ENCODE measurements around the gene GGT7.
"Not testable (repeated sequence)": the region's sequence is repeated elsewhere in the genome, so short reads cannot be mapped to it uniquely, and the experiment has no call there.

The GGT7 gene

DNA sequence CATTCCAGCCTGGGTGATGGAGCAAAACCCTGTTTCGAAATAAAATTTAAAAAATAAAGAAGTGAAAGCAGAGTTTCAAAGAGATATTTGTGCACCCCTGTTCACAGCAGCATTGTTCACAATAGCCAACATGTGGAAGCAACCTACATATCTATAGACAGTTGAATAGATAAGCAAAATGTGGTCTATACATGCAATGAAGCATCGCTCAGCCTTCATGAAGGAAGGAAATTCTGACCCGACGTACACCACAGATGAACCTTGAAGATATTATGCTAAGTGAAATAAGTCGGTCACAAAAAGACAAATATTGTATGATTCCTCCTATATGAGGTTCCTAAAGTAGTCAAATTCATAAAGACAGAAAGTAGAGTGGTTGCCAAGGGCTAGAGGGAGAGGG lies 40.7 kb downstream of the GGT7 start:
- H3K27me3 Mint-ChIP-seq: peaks cover 18% of the 10 kb centered on the region
- peaks cover 6% of the 10 kb centered on the region for H3K4me1 Mint-ChIP-seq
- no peak for ATAC-seq
- no peak overlapping the region for H3K4me3 Mint-ChIP-seq
- H3K9me3 Mint-ChIP-seq: no peaks in the 10 kb centered on the region
- H3K27ac Mint-ChIP-seq: no peak overlapping the region
- no peaks in the 10 kb centered on the region for H3K36me3 Mint-ChIP-seq

DNA sequence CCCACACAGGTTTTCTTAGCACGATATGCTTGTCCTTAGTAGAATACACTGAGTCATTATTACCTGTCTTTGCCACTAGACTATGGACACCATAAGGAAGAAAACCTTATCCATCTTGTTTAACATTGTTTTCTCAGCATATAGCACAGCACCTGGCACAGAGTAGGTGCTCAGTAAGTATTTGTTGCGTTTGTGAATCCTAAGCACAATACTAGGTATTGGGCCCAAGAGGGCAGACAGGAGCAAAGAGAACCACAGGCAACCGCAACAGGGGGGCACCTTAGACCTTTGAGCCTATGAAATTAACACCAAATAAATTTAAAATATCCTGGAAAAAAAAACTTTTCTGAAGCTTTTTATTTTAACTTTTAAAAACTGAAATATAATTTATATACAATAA lies 43.5 kb downstream of the GGT7 start:
- Mint-ChIP-seq H3K4me1 (peaks cover 15% of the 10 kb centered on the region), H3K9me3 (no peaks in the 10 kb centered on the region), H3K36me3 (no peaks in the 10 kb centered on the region), H3K27me3 (peaks cover 12% of the 10 kb centered on the region), H3K27ac (no peak overlapping the region), H3K4me3 (no peak overlapping the region)
- no peak for ATAC-seq

DNA sequence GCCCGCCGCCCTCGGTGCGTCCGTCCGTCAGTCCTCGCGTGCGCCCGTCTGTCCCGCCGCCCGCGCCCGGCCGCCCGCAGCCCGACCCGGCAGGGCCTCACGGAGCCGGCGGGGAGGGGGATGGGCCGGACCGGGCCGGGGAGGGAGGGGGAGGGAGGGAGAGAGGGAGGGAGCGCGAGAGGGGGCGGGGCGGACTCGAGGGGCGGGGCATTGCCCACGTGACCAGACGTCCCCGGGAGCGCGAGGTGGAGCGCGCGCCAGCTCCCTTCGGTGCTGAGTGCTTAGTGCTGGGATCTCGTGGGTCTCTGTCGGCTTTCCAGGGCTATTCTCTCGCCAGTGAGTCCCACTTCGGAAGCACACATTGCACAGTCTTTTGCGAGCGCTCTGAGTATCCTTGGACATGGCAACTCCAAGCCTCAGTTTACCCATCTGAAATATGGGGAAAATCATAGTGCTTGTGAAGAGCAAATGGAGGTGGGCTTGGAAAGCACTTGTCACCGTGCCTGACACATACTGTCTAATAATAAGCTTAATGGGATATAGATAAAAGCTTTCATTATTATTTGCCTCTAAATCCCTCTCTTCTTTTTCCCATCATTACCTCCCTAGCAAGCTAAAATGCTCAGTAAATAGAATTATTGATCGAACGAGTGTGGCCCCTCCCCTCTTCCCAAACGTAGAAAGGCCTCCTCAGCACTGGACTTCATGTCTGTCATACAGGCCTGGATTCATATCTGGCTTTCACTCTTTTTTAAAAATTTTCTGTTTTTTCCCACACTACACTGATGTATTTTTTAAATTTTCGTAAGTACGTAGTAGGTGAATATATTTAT lies 46.9 kb downstream of the GGT7 start, which contains the start of gene NCOA6:
NCOA6 (minus strand) TSS at position 122 of the 833 bp plus-strand sequence. CDS start 43,296 bp downstream, outside the sequence.
- Mint-ChIP-seq H3K9me3 (no peaks in the 10 kb centered on the region), H3K27ac (peak within 1 kb of the TSS; percentile 86), H3K36me3 (peaks cover 12% of the 10 kb centered on the region), H3K27me3 (no peaks in the 10 kb centered on the region), H3K4me3 (peak within 1 kb of the TSS; percentile 94), H3K4me1 (peaks cover 38% of the 10 kb centered on the region)
- peak; percentile 82 for ATAC-seq

DNA sequence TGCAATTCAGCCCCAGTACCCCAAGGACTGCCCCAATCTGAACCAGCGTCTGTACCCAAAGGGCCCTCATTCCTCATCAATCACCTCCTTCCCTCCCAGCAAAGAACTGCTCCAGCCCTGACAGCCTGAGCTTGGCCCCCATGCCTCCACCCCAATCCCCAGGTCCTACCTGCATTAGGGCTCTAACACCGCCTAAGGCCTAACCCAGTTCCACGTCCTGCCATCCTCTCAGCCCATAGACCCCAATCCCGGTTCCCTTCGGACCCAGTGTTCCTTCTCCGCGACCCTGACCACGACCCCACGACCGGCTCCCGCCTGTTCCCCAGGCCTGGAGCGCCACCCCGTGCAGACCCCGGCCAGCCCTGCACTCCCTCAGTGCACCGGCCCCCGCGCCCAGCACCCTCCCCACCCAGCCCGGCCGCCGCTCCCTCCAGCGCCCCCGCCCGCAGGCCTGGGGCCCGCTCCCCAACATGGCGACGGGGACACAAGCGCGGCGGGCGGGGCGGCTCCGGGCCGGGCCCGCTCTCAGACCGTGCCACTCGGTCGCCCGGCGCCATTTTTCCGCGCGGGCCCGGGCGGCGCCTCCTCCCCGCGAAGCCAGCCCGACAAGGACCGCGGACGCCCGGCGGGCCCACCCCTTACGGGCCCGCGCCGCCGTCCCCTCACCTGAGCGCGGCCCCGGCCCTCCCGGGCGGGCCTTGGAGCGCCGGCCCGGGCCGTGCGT lies 47.7 kb downstream of the GGT7 start:
- peak; percentile 93 for ATAC-seq
- H3K4me3 Mint-ChIP-seq: peak overlapping the region; percentile 94

DNA sequence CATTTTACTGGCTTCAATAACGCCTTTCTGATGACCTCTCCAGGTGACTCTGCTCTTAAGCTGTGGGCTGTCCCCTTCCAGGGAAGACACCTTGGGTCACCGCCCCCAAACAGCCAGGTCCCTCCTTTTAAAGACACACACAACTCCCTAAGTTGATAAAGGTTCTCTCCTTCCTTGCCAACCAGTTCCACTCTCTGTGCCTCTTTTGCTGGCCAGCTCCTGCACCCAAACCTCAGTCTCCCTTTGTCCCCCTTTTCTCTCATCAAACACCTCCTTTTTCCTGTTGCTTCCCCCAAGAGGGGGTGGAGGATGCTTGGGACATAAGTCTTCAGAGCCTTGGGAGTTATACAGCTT lies 48.2 kb downstream of the GGT7 start:
- Mint-ChIP-seq H3K27me3 (no peaks in the 10 kb centered on the region), H3K4me3 (peak overlapping the region; percentile 94), H3K36me3 (peaks cover 12% of the 10 kb centered on the region), H3K9me3 (no peaks in the 10 kb centered on the region), H3K27ac (peak overlapping the region; percentile 86), H3K4me1 (peaks cover 38% of the 10 kb centered on the region)
- peak; percentile 81 for ATAC-seq

More for the DNA sequence above, 47.7 kb downstream of the GGT7 start:
- peaks cover 12% of the 10 kb centered on the region for H3K36me3 Mint-ChIP-seq
- peaks cover 38% of the 10 kb centered on the region for H3K4me1 Mint-ChIP-seq
- H3K9me3 Mint-ChIP-seq: no peaks in the 10 kb centered on the region
- peak overlapping the region; percentile 86 for H3K27ac Mint-ChIP-seq
- H3K27me3 Mint-ChIP-seq: no peaks in the 10 kb centered on the region

DNA sequence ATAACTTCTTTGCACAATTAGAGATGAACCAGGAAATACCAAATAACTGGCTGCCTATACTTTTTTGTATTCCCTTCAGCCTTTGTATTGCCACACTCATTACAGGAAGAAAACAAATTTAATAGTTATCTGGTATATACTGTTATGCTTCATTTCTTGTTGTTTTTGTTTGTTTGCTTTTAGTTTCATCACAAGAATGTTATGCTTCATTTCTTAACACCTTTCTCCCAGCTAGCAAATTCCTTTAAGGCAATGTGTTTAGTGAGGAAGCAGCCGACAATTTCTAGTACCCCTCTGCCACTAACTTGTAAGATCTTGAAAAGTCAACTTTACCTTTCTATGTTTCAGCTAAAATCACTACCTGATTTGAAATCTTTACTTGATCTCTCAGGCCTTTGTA lies 48.6 kb downstream of the GGT7 start:
- Mint-ChIP-seq H3K36me3 (peaks cover 12% of the 10 kb centered on the region), H3K4me1 (peaks cover 40% of the 10 kb centered on the region)

DNA sequence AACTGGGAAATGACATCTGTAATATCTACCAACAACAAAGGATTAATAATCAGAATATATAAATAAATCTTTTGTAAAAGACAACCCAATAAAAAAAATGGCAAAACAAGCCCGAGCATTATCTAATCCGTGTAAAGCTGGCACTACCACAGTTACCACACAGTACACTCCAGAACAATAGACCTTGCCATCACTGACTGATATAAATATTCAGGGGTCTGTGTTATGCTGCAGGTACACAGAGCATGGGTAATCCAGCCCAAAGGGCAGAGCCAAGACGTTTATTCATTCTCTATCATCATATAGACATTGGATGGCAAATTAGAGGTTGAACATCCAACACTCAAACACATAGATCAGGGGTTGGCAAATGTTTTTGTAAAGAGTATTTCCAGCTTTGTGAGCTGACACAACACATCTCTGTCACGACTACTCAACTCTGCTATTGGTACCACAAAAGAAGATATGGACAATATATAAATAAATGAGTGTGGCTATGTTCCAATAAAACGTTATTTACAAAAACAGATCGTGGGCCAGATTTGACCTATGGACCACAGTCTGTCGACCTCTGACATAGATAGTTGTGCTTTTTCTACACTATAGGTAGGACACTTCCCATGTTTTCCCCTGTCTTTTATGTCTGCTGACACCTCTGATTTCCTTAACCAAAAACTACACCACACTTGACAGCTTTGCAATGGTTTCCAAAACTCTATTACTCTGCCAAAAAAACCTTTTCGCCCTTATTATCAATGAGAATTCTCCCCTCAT lies 51.7 kb downstream of the GGT7 start:
- Mint-ChIP-seq H3K36me3 (peaks cover 12% of the 10 kb centered on the region), H3K27me3 (no peaks in the 10 kb centered on the region), H3K9me3 (no peaks in the 10 kb centered on the region), H3K4me3 (no peak overlapping the region), H3K4me1 (peaks cover 56% of the 10 kb centered on the region), H3K27ac (no peak overlapping the region)
- no peak for ATAC-seq

More for the DNA sequence above, 48.6 kb downstream of the GGT7 start:
- Mint-ChIP-seq H3K27me3 (no peaks in the 10 kb centered on the region), H3K4me3 (peak overlapping the region; percentile 94), H3K27ac (peak overlapping the region; percentile 86), H3K9me3 (no peaks in the 10 kb centered on the region)
- ATAC-seq: no peak

DNA sequence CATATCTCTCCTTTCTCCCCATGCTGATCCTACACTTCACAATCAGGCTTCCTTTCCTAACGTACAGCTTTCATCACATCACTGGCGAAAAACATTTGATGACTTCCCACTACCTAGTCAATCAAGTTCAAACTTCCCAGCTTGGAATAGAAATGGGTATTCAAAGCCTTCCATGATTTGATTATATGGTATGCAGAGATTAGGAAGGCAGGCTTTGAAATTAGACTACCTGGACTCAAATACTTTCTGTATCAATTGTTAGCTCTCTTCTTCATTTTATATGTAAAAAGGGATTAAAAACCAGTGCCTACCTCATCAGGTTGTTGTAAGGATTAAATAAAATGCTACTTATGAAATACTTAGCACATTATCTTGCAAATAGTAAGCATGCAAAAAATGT lies 54.9 kb downstream of the GGT7 start:
- H3K27me3 Mint-ChIP-seq: no peaks in the 10 kb centered on the region
- no peak for ATAC-seq
- H3K27ac Mint-ChIP-seq: no peak overlapping the region
- no peaks in the 10 kb centered on the region for H3K9me3 Mint-ChIP-seq
- H3K4me1 Mint-ChIP-seq: peaks cover 48% of the 10 kb centered on the region
- H3K36me3 Mint-ChIP-seq: peaks cover 18% of the 10 kb centered on the region
- H3K4me3 Mint-ChIP-seq: no peak overlapping the region

DNA sequence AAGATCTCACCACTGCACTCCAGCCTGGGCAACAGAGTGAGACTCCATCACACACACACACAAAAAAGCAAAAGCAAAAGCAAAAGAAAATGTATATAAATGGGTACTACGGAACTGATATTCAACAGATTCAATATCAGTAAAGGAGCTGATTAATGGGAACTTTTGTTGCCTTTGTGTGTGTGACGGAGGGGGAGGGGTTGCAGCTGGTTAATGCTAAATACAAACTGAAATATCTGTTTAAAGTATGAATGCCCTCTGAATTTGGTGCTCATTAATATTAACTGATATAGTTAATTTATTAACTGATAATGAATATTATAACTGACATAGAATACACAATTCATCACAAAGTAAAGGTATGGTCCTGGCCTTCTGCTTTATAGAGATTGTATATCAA lies 55.6 kb downstream of the GGT7 start:
- Mint-ChIP-seq H3K4me3 (no peak overlapping the region), H3K27me3 (no peaks in the 10 kb centered on the region), H3K9me3 (no peaks in the 10 kb centered on the region), H3K36me3 (peaks cover 13% of the 10 kb centered on the region), H3K4me1 (peaks cover 42% of the 10 kb centered on the region), H3K27ac (no peak overlapping the region)
- no peak for ATAC-seq

DNA sequence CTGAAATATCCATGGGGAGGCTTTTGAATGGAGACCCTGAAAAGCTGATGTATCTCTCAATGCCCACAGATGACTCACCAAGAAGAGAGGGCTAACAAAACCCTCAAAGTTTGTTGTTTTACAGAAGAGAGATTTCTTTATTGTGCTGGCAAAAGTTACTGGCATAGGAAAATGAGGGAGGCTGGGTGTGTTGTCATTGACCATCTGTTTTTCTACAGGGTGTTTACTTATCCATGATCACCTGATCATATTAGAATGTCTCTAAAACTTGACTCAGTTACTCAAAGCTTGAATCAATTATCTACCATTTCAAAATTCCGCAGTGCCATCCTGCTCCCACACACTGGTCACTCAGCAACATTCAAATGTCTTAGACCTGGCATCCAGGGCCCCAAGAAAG lies 57.0 kb downstream of the GGT7 start:
- ATAC-seq: no peak
- Mint-ChIP-seq H3K27ac (no peak overlapping the region), H3K4me1 (peaks cover 29% of the 10 kb centered on the region), H3K27me3 (no peaks in the 10 kb centered on the region), H3K4me3 (no peak overlapping the region), H3K9me3 (no peaks in the 10 kb centered on the region), H3K36me3 (peaks cover 6% of the 10 kb centered on the region)

DNA sequence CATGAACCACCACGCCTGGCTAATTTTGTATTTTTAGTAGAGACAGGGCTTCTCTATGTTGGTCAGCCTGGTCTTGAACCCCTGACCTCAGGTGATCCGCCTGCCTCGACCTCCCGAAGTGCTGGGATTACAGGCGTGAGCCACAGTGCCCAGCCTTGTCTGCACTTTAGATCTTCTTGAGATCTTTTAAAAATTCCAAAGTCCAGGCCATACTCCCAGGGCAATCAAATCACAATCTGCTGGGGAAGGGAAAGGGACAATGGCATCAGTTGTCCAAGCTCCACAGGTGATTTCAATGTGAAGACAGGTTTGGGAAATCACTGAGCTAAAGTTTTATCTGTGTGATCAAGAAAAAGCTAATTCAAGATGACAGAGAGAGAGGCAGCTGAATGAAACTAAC lies 64.1 kb downstream of the GGT7 start:
- no peaks in the 10 kb centered on the region for H3K36me3 Mint-ChIP-seq
- no peaks in the 10 kb centered on the region for H3K9me3 Mint-ChIP-seq
- no peak overlapping the region for H3K27ac Mint-ChIP-seq
- ATAC-seq: no peak
- no peaks in the 10 kb centered on the region for H3K27me3 Mint-ChIP-seq
- peaks cover 24% of the 10 kb centered on the region for H3K4me1 Mint-ChIP-seq
- H3K4me3 Mint-ChIP-seq: no peak overlapping the region

DNA sequence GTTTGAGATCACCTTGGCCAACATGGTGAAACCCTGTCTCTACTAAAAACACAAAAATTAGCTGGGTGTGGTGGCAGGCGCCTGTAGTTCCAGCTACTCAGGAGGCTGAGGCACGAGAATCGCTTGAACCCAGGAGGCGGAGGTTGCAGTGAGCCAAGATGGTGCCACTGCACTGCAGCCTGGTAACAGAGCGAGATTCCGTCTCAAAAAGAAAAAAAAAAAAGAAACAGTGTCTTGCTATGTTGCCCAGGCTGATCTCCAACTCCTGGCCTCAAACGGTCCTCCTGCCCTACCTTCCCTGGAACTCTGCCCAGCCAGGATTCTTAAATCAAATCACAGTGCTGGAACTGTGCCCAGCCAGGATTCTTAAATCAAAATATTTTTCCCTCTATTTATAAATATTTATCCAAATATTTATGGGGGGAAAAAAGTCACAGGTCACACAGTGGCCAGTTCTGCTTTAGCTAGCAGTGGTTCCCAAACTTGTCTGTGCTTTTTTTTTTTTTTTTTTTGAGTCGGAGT lies 64.7 kb downstream of the GGT7 start:
- H3K4me1 Mint-ChIP-seq: peaks cover 24% of the 10 kb centered on the region
- H3K27me3 Mint-ChIP-seq, H3K27ac Mint-ChIP-seq, H3K9me3 Mint-ChIP-seq, H3K36me3 Mint-ChIP-seq, H3K4me3 Mint-ChIP-seq, ATAC-seq: not testable (repeated sequence)

DNA sequence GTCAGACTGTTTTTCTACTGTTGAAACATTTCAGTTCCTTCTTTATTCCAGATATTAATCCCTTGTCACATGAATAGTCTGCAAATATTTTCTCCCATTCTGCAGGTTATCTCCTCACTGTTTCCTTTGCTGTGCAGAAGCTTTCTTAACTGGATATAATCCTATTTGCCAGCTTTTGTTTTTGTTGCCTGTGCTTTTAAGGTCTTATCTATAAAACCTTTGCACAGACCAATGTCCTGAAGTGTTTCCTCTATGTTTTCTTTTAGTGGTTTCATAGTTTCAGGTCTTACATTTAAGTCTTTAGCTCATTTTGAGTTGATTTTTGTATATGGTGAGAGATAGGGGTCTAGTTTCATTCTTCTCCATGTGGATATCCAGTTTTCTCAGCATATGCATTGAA lies 66.4 kb downstream of the GGT7 start:
- Mint-ChIP-seq H3K4me3 (no peak overlapping the region), H3K9me3 (no peaks in the 10 kb centered on the region), H3K36me3 (peaks cover 9% of the 10 kb centered on the region), H3K4me1 (peaks cover 33% of the 10 kb centered on the region), H3K27ac (no peak overlapping the region), H3K27me3 (no peaks in the 10 kb centered on the region)
- ATAC-seq: no peak

DNA sequence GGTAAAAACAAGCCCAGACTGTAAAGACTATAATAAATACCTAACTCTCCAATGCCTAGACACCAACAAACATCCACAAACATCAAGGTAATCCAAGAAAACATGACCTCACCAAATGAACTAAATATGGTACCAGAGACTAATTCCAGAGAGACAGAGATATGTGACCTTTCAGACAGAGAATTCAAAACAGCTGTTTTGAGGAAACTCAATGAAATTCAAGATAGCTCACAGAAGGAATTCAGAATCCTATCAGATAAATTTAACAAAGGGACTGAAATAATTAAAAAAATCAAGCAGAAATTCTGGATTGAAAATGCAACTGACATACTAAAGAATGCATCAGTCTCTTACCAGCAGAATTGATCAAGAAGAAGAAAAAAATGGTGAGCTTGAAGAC lies 73.8 kb downstream of the GGT7 start:
- Mint-ChIP-seq H3K27ac (no peak overlapping the region), H3K4me1 (peaks cover 54% of the 10 kb centered on the region), H3K27me3 (no peaks in the 10 kb centered on the region), H3K36me3 (peaks cover 27% of the 10 kb centered on the region), H3K9me3 (no peaks in the 10 kb centered on the region), H3K4me3 (no peak overlapping the region)
- no peak for ATAC-seq

DNA sequence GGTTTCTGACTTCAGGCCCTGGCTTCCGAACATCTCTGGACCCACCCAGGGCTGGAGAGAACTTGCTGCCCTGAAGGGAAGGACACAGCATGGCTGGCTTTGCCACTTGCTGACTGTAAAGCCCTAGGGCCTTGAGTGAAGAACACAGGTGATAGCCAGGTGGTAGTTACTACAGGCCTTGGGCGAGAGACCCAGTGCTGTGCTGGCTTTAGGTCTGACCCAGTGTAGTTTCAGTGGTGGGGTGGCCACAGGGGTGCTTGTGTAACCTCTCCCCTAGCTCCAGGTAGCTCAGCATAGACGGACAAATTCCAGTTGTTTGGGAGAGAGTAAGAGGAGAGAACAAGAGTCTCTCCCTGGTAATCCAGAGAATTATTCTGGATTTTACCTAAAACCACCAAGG lies 74.3 kb downstream of the GGT7 start:
- no peaks in the 10 kb centered on the region for H3K27me3 Mint-ChIP-seq
- H3K9me3 Mint-ChIP-seq: no peaks in the 10 kb centered on the region
- H3K4me3 Mint-ChIP-seq: no peak overlapping the region

More for the DNA sequence above, 74.3 kb downstream of the GGT7 start:
- Mint-ChIP-seq H3K27ac (no peak overlapping the region), H3K36me3 (peaks cover 27% of the 10 kb centered on the region), H3K4me1 (peaks cover 54% of the 10 kb centered on the region)
- ATAC-seq: no peak

All from stimulated activated memory B cell treated with anti-CD40 and anti-IgM and Interleukin-4, amounts not matched to agents 10 μg/mL and 1 μg/mL and 100 μg/mL, for 72 hours (primary cell).